Breast epithelium (tissue), 3 donors: Measurements from ENCODE around the gene TPSAB1.
"Not testable (repeated sequence)": the region's sequence is repeated elsewhere in the genome, so short reads cannot be mapped to it uniquely, and the experiment has no call there.

ENCODE experiments used
- CTCF ChIP-seq, 3 donors: fragments of 450-650 bp; IDR thresholded peaks; one replicate each; pipeline ENCODE4 v1.5.1; 2016 to 2017; ENCODE audit warnings: antibody characterized with exemption in 3 of 3, mild to moderate bottlenecking in 3 of 3, moderate library complexity in 3 of 3
- POLR2A ChIP-seq: fragments of 450-650 bp; IDR thresholded peaks from one replicate; pipeline ENCODE4 v1.6.1; 2016; ENCODE audit warnings: antibody characterized with exemption, mild to moderate bottlenecking, moderate library complexity
- POLR2AphosphoS5 ChIP-seq, 3 donors: sonication (generic); formaldehyde crosslinking; IDR thresholded peaks; one replicate each; pipeline ENCODE4 v1.6.1; 2017; ENCODE audit warnings: antibody characterized with exemption in 3 of 3

DNA sequence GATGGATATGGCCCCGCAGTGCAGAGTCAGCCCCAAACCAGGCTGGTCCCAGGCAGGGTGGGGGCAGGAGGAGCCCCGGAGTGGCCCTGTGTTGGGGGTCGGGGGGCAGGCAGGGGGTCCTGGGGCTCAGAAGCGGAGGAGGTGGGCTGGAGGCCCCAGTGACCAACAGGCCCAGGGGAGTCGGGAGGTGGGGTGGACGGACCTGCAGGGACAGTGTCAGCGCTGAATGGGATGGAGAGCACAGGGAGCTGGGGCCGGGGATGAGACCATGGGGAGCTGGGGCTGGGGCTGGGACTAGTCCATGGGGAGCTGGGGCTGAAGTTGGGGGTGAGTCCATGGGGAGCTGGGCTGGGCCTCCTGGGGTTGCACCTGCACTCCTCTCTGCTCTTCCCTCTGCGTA is 930 bp upstream of the TPSAB1 start:
- not testable (repeated sequence) for TF ChIP-seq POLR2A; CTCF (IDR thresholded peaks at IDR 0.05); POLR2AphosphoS5 (IDR thresholded peaks at IDR 0.05)
